ENCODE measurements around the gene SNTB2.

SNTB2 gene

DNA sequence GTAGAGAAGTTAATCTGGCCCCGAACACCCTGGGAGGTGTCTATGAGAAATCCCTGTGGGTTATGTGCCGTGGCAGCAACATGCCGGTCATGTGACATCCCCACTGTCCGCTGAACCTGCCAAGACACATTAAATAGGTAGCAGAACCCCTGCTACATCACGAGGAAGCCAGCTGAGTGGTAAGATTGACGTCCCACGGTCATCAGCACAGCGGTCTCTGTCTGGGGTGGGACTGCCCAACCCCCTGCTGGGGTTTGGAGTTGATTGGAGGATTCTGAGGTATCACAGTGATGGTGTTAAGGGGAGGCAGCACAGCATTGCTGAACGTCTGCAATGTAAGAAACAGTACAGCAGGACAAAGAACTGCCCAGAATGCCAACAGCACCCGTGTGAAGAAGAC lies 162.6 kb downstream of the SNTB2 start:
- no peak for DNase-seq

GRCh38 chr16:69350536-69351133 lies 163.7 kb downstream of the SNTB2 start:
- DNase-seq = no peak

DNA sequence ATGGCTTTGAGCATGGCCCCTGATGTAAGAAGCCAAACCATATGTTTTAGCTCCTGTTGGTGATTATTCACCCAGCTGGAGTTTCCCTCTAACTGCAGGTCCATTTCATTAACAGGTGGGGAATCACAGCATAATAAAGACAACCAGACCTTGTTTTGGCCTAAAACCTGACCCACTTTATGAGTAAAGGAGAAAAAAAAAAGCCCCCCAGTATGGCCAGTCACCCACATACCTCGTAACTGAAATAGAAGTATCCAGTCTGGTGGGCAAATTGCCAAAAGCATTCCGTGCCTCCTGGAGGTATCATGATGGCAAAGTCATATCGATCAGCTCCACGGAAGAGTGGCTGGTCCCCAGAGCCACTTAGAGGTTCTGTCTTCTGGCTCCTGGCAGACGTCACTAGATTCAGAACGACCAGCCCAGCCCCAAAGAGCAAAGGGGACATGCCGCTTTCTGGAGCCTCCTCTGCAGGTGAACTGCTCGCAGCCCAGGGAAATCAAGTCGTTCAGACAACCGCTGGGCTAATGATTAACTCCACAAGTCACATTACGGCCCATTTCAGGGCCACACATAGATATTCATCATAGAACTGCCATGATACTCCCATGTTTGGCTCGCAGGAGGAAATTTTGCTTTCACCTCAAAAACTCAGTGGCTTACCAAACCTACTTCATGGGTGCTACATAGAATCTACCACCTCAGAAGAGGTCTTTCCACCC lies 164.5 kb downstream of the SNTB2 start, which contains the start of gene TMED6:
Gene TMED6, minus strand, starts transcription at position 478 of the 719 bp plus-strand sequence. Its CDS starts 33 bp downstream, at position 445.
- DNase-seq = no peak
